GM18517 (cell line): ENCODE results near the gene NAPG.
"Not testable (repeated sequence)": the region's sequence is repeated elsewhere in the genome, so short reads cannot be mapped to it uniquely, and the experiment has no call there.

ENCODE experiments used
- ATAC-seq: cut with Tn5 transposase; IDR thresholded peaks from one replicate; pipeline ENCODE4 v1.9.1; 2021; ENCODE audit warnings: mild to moderate bottlenecking, moderate library complexity; ENCODE audit not compliant: unreplicated experiment

Gene NAPG

DNA sequence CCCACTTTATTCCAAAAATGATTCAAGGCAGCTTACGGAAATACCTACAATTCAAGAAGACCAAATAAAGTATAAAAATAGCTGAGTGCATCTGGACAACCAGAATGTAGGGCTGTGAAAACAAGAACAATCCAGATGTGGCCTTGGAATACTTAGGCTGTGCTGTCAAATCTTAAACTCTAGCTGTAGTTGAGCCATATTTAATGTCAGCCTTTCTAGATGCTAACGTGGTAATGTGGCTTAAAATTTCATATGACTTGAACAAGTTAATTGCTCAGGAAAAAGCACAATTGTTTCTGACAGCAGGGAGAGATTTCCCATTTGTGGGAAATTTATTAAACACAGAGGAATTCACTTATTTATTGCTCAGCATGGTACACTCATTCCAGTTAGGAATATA is 14.6 kb upstream of the NAPG start:
- ATAC-seq, result no peak

DNA sequence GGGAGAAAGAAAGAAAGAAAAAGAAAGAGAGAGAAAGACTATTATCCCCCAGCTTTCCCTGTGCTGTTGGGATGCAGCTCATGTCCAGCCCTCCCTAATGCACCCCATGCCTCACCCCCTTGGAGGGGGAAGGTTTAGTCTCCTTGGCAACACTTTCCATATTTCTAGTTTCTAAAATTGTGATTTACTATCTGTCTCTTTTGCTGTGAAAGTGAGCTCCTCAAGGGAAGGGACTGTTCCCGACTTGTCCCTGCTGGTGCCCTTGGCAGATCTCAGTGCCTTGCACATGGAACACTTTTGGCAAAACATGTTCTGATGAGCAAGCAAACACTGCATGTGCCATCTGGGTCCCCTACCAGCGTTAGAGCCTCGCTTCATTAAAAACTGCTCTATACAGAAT is 11.7 kb upstream of the NAPG start:
- ATAC-seq, result no peak

DNA sequence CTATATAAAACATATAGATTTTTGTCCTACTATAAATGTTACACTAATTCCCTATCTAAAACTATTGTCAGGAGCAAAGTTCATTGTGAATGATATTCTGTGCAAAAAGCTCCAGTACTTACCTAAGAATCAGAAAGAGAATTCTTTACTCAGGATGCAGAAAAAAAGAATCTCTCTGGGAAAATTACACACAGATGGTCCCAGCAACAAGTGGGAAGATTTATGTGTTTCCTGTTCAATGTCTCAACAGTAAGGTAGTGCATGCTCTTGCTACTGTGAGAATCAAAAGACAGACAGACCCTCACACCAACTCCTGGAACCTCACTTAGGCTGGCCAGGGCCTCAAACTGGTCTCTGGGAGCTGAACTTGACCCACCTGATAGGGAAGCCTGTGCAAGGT is 11.2 kb upstream of the NAPG start:
- no peak for ATAC-seq

- no peak for ATAC-seq
Measured at GRCh38 chr18:10515456-10515855, 10.4 kb upstream of the NAPG start.

GRCh38 chr18:10516078-10516477 is 9.7 kb upstream of the NAPG start:
- no peak for ATAC-seq

GRCh38 chr18:10518595-10519255 is 7.1 kb upstream of the NAPG start:
- no peak for ATAC-seq

- ATAC-seq, result no peak
Measured at GRCh38 chr18:10519366-10519765, 6.5 kb upstream of the NAPG start.

DNA sequence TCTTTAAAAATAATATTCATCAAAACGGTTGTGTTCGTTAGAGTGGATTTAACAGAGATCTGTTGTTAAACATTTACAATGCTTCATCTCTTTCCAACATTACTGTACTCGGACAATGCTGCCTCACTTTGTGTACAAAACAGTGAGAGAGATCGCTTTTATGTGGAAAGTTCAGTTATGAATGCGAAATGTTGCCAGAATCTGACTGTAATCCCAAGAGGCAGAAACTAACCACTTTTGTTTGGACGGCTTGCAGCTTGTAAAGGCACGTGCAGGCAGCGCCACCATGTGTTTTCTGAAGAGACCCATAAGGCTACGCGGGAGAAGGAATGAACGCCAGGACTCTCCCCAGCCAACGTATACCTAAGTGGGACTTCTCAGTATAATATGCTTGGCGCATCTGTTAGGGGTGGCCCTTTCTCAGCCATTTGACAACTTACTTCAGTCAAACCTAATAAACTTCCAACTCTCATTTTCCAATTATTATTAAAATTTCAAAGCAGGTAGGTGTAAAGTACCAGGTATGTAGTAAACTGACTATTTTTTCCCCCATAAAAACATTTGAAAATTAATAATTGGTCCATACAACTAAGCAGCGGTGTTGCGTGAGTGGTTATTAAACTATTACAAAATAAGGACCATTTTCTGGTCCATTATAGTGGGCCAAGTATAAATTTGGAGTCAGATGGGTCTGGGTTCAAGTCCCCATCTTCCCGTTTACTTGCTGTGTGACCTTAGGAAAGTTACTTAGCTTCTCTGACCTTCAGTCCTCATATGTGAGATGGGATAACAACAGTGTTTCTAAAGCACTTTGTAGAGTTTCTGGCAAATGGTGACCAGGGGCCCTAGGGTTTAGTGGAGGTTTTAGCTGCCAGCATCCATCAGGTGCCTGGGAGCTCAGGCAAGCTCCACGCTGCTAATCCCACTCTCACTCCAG is 5.6 kb upstream of the NAPG start:
- ATAC-seq, result peak; percentile 81

- ATAC-seq, result no peak
Measured at GRCh38 chr18:10521566-10521965, 4.3 kb upstream of the NAPG start.

DNA sequence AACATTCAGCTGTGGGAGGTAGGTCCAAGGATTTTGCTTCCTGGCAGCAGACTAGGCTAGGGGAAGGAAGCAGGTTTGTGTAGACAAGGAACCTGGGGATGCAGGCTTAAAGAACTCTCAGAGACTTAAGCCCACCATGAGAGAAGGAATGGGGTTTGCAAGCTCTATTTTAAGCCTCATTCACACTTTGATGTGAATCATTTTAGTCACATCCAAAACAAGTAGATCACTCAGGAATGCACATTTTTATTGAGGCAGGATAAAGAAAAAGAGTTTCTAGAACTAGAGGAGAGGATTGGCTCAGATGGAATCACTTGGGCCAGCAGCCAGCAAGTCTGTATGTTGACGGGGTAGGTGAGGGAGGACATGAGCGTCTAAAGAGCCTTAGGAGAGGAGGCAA is 3.3 kb upstream of the NAPG start:
- no peak for ATAC-seq

- no peak for ATAC-seq
Measured at GRCh38 chr18:10523544-10523943, 2.3 kb upstream of the NAPG start.

DNA sequence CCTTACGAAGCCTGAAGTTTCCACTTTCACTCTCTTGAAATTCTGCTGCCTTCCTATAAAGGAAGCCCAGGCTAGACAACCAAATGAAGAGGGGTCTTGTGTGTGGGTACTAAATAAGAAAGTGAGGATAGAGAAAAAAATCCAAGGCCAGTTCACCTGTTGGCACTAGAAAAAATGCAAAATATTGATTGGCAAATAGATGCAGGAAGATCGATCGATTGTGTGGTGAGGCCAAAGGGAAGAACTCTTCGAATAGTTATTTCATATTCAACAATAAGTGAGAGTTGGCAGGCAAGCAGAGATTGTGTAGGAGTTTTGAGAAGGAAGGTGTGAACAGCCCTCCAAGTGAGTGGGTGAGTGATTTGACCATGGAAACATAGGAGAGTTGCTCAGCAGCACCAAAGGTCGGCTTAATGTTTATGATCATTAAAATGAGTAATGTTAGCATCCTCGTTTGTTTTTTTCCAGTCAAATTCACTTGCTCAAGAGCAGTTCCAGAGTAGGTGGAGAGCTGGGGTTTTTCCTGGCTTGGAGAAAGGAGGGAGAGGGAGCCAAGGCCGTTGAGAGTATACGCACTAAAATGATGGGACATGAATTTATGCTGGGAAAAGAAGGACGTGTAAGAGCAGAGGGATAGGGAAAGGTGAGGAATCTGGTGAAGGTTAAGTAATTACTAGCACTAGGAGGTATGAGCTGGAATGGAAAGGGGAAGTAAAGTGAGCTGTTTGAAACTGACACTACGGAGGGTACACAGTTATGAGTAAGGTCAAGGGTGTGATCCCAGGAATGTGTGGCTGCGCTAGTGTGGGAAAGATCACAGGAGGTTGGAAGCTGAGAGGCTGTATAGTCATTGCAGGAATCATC is 1.1 kb upstream of the NAPG start:
- ATAC-seq, result no peak

GRCh38 chr18:10525371-10525691 is 496 bp upstream of the NAPG start:
- ATAC-seq, result no peak

GRCh38 chr18:10526561-10526949 is 728 bp downstream of the NAPG start:
- ATAC-seq, result no peak

DNA sequence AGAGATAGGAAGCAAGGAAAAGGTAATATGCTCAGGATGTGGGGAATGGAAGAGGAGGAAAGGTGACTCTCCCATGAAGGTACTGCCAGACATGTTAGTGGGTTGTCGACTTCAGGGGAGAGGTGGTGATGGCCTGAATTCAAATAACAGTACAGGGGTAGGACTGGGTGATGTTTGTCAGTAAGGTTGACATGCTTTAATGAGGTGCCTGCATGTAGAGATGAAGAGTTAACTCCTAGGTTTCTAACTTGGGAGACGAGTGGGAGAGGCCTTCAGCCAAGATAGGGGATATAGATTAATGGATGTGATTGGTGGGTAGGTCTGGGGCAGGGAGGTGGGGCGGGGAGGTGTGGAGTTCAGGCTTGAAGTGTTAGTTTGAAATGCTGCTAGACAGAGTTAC is 2.6 kb downstream of the NAPG start:
- no peak for ATAC-seq

- no peak for ATAC-seq
Measured at GRCh38 chr18:10530002-10530401, 4.2 kb downstream of the NAPG start.

GRCh38 chr18:10530852-10531251 is 5.0 kb downstream of the NAPG start:
- no peak for ATAC-seq

DNA sequence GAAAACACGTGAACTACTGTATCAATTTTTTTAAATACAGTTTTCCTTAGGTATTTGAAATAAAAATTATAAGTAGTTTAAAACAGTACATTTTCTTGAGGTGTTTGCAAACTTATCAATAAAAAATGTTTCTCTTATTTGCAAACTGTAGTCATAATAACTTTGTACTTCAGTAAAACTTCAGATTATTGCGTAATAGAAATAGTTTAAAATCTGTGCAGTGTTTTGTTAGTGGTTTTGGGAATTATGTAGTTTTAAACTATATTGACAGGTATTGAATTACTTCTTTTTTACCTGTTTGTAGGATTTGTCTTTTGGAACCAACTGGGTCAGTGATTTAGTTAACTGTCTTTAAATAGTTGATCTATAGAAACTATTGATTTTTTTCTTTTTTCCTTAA is 7.3 kb downstream of the NAPG start:
- ATAC-seq, result no peak

- no peak for ATAC-seq
Measured at GRCh38 chr18:10536280-10536679, 10.5 kb downstream of the NAPG start.

GRCh38 chr18:10537765-10538164 is 11.9 kb downstream of the NAPG start:
- no peak for ATAC-seq

DNA sequence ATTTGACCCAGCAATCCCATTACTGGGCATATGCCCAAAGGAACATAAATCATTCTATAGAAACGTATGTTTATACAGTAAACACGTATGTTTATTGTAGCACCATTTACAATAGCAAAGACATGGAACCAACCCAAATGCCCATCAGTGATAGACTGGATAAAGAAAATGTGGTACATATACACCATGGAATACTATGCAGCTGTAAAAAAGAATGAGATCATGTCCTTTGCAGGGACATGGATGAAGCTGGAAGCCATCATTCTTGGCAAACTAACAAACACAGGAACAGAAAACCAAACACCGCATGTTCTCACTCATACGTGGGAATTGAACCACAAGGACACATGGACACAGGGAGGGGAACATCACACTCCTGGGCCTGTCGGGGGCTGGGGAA is 13.3 kb downstream of the NAPG start:
- ATAC-seq, result not testable (repeated sequence)

- ATAC-seq, result no peak
Measured at GRCh38 chr18:10543277-10543676, 17.4 kb downstream of the NAPG start.
